KG1 (cell line): ENCODE data around the gene GRIN2C.
"Not testable (repeated sequence)": the region's sequence is repeated elsewhere in the genome, so short reads cannot be mapped to it uniquely, and the experiment has no call there.

Experiments
- DNase-seq: peaks from one replicate; lab custom pipeline; 2025; lab: John Stamatoyannopoulos, UW

GRIN2C gene

DNA sequence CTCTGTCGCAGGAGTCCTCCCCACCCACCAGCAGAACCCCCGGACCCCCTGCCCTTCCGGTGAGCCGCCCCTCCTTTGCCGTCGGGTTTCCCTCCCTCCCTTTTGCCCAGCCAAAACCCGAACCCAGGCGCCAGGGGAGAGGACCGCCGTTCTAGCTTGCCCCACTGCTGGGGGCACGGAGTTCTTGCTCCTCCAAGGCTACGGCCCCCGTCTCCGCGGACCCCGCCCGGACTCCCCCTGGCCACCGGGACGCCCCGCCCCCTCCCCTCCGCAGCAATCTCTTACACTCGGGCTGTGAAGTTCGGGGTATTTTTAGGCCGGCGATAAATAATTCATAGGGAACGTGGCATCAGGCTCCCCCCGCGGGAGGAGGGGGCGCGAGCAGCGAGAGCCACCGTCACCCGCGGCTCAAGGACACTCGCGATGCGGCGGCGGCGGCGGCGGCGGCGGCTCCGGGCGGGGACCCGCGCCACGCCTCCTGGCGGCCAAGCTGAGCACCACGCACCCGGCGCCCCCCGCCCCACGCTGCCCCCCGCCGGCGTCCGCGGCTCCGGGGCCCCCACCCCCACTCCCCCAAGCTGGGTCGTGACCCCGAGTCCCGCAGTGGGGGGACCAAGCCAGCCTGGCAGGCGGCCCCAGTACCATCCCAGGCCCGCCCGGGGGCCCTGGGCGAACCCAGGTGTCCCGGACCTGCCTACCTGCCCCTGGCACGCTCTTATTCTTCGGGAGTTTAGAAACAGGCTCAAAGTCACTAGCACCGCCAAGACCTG is at the start of gene GRIN2C:
Gene GRIN2C (minus strand): TSS at position 427 of the 770 bp plus-strand sequence. CDS start 4,793 bp downstream, outside the sequence.
- no peak for DNase-seq

DNA sequence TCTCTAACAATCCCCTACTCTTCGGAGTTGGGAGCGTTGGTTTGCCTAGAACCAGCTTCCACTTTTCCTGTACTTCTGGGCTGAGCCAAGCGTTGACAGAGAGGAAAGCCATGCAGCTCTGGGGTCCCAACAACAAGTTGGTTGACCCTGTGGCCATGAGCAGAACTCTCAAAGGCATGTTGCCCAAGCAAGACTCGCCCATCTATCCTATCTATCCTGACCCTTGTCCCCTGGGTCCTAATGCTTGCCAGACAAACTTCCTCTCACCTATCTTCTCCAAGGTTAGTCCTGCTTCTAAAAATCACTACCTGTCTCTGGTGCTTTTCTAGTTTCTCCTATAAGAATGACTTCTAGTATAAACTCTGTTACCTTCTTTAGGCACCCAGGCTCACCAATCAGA is 49.4 kb upstream of the GRIN2C start:
- not testable (repeated sequence) for DNase-seq

DNA sequence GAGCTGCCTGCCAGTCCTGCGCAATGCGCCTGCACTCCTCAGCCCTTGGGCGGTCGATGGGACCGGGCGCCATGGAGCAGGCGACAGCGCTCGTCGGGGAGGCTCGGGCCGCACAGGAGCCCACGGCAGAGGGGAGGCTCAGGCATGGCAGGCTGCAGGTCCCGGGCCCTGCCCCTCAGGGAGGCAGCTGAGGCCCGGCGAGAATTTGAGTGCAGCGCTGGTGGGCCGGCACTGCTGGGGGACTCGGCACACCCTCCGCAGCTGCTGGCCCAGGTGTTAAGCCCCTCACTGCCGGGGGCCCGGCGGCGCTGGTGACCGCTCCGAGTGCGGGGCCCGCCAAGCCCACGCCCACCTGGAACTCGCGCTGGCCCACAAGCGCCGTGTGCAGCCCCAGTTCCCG is 47.3 kb upstream of the GRIN2C start:
- DNase-seq: no peak

DNA sequence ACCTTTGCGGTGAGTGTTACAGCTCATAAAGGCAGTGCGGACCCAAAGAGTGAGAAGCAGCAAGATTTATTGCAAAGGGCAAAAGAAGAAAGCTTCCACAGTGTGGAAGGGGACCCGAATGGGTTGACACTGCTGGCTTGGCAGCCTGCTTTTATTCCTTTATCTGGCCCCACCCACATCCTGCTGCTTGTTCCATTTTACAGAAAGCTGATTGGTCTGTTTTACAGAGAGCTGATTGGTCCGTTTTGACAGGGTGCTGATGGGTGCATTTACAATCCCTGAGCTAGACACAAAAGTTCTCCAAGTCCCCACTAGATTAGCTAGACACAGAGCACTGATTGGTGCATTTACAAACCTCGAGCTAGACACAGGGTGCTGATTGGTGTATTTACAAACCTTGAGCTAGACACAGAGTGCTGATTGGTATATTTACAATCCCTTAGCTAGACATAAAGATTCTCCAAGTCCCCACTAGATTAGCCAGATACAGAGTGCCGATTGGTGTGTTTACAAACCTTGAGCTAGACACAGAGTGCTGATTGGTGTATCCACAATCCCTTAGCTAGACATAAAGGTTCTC is 46.6 kb upstream of the GRIN2C start:
- DNase-seq: not testable (repeated sequence)

DNA sequence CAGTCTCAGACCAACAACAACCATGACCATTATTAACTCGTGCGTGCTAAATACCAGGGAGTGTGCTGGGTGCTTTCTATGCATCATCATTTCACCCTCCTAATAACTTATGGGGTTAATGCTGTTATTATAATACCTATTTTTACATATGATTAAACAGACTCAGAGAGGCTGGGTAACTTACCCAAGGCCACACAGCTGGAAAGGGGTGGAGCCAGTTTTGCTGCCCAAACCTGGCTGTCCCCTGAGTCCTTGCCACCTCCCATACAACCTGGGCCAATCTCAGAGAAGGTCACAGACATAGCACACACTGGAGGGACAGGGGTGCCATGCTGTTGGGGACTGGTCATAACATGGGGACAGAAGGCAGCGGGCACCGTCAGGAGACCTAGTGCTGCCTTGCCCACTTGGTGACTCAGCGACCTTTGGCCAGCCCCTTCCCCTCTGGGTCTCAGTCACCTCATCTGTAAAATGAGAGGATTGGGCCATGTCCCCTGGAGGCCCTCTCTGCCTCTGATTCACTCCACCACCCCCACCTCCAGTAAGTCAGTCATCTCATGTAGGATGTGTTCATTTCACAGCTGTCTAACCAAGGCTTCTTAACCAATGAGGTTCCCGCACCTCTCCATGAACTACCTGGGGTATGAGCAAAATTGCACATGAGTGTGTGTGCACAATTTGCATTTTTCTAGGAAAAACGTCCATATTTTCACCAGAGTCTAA is 45.2 kb upstream of the GRIN2C start:
- DNase-seq: no peak

DNA sequence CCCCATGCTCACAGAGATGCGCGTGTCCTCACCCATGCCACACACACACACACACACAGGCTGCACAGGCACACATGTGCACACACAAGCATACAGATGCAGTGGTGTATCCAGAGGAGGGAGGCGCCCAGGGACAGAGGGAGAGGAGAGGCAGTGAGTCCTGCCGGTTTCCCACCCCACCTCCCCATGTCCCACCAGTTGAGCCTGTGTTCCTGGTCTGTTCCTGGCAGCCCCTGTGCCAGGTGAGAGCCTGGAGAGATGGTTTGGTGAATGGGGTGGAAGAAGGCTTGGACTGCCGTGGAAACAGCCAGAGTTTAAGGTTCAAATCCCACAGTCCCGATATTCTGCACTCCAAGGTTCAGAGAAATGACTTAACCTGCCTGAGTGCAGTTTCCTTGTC is 44.0 kb upstream of the GRIN2C start:
- no peak for DNase-seq

DNA sequence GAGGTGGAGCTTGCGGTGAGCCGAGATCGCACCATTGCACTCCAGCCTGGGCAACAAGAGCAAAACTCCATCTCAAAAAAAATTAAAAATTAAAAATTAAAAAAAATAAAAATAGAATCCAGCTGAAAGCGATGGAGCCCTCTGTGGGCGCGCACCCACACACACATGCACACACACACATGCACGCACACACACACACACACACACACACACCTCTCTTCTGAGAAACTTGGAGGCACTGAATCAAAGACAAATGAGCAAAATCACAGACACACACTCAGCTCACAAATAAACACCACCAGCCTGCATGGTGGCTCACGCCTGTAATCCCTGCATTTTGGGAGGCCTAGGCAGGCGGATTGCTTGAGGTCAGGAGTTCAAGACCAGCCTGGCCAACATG is 43.3 kb upstream of the GRIN2C start:
- no peak for DNase-seq

DNA sequence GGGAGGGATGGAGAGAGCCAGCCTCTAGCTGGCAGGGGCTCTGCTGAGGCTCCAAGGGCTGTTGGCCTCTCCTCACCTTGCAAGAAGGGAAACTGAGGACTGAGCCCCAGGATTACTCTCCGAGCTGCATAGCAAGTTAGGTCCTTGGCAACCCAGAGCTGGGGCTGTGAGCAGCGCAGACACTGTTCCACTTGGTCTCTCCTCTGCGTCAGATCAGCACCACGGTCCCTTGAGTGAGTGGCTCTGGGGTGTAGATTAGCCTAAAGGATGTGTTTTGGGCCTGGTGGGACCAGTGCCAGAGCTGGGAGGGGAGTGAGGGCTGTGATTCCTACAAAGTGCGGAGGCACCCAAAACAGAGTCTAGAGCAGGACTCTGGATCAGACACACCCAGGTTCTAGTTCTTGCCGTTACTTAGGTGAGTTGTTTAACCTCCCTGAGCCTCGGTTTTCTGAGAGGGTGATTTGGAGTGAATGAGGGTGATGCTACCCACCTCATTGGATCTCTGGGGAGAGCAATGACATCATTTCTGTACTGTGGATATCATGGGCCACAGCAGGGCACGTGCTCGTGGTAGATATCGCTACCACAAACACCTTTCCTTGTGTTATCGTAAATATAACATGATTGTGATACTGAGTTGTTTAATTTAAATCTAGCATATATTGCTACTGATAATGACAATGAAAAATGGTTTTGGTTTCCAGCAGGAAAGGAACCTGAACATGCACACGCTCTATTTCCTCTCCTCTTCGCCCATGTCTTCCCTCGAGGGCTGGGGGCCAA is 41.9 kb upstream of the GRIN2C start:
- DNase-seq: no peak

DNA sequence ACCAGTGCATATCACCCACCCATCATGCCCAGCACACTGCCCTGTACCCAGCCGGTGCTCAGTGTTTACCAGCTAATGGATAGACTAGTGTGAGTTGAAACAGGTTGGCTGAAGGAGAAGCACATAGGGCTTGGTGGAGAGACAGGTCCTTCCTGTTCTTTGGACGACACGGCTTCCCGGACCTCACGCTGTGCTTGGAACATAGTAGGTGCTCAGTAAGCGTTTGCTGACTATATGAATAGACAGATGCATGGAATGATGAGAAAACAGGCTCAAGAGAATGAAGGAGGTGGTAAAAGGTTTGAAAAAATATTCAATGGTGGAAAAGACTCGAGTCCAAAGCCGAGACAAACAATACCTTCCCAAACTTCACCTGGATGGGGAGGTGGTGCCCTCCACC is 40.5 kb upstream of the GRIN2C start:
- no peak for DNase-seq

DNA sequence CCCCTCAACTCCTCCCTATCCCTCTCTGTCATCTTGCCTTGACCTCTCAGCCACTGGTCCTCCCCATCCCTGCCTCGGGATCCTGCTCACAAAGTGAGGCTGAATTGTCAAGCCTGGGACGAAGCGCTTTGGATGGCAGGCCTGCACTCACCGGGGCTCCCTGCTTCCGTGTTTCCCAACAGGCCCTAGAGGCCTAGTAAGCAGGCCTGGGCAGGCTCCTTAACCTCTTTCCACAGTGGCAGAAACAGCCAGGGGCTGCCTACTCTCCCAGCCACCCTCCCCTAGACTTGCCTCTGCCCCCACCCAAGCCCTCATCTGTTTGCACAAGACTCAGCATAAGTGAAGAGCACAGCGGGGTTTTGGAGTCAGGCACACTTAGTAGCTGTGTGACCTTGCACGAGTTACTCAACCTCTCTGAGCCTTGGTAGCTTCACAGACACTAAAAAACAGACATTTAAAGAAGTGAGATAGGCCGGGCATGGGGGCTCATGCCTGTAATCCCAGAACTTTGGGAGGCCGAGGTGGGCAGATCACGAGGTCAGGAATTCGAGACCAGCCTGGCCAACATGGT is 38.8 kb upstream of the GRIN2C start:
- DNase-seq: no peak

DNA sequence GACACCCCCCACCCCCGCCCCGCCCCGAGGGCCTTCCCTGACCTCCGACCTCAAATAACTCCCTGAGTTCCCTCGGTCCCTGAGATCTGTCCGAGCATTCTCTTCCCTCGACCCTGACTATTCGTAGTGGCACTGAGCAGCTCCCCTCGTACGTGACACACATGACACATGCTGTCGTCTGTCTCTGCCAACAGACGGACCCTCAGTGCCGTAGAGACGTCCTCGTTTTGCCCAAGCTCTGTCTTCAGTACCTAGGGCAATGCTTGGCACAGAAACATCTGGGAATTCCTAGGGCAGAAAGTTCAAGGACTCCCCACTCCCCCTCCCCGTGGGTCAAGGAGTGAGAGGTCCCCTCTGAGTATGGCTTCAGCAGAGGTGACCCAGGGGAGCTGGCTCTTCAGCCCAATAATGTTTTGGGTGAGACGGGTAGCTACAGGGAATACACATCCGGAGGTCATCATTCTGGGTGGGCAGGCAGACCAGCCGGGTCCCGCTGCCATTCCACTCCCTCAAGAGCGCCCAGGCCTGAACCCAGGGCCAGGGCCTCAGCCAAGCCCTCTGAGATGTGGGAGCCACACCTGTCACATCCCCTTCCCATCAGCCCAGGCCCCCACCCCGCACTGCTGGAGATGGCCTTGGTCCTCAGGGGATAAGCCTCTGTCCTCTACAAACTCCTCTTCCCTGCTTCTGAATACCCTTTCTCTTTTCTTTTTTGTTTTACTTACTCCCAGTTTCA is 34.4 kb upstream of the GRIN2C start:
- no peak for DNase-seq

DNA sequence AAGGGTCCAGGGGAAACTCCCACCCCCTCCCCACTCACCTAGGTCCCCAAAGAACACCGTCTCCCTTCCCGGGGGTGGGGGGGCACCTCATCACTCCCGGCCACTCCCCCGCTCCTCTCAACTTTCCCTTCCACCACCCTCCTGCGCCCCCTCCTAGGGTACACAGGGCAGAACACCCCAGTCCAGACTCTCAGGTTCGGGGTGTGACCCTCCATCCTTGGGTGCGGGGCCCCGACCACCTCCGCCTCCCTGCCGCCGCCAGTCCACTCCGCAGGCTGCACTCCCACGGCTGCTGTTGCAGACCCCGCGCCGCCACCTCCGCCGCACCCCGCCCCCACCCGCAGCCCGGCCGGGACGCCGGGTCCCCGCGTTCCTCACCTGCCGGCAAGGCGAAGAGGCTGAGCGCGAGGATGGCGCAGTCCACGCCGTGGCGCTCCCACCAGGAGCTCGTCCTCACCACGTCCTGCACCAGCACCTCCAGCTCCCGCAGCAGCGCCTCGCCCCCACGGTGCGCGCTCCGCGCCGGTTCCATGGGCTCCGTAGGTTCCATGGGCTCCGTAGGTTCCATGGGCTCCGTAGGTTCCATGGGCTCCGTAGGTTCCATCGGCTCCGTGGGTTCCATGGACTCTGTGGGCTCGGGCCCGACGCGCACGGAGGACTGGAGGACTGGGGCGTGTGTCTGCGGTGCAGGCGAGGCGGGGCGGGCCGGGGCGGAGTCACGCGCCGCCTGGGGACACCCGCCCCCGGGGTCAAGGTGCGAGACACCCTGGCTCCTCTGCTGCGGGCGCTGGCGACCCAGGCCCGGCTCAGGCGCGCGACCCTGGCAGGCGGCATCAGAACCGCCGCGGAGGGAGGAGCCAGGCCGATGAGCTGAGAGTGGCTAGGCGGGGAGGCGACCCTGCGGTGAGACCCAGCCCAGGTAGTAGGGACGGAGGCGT is 33.6 kb upstream of the GRIN2C start, which contains the start of gene FADS6:
Gene FADS6 (minus strand): TSS at position 660 of the 938 bp plus-strand sequence. CDS start 38 bp downstream, at position 622.
- DNase-seq: no peak

DNA sequence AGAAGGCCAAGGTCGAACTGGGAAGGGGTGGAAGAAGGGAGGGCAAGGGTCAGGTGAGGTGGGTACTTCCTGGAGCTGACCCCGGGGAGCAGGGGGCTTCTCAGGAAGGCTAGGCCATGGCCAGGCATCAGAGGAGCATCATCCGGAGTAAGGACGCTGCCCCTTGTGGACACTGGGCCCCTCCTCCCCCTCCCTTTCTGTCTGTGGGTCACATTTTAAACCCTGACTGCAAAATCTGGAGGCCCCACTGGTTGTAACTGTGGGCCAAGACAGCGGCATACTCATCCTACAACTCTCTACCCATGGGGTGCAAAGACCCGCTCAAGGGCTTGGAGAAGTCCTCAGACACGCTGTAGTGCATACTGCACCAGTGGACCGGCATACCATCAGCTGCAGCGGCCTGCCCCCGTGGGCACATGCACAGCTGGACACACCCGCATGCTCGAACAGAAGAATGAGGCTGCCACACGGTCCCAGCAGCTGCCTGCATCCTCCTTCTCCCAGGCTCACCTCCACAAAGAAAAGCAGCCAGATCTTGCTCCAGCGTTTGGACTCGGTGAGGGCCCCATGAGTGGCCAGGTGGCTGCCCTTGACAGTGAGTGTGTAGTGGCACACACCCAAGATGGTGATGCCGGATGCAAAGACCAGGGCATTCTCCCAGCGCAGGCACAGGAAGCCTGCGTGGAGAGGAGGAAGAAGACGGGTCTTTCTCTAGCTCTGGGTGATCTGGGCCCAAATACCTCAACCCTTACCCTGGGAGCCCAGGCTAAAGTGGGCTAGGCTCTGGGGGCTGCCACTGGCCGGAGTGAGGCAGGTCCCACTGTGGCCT is 32.5 kb upstream of the GRIN2C start:
- no peak for DNase-seq

DNA sequence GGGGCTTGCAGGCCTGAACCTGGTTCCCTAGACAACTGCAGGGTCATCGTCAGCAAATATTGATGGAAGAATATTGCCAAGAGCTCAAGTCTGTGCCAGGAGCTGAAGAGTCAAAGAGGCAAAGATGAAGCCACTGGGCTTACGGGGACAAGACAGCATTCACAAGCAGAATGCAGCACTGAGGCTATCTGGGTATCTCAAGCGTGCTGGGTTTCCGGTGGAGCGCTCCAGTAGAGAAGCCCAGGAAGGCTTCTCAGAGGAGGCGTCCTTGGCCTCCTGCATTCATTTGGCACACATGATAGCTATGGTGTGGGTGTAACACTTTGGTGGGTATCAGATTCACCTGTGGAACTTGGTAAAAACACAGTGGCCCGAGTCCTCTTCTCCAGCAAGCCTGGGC is 30.9 kb upstream of the GRIN2C start:
- DNase-seq: no peak

DNA sequence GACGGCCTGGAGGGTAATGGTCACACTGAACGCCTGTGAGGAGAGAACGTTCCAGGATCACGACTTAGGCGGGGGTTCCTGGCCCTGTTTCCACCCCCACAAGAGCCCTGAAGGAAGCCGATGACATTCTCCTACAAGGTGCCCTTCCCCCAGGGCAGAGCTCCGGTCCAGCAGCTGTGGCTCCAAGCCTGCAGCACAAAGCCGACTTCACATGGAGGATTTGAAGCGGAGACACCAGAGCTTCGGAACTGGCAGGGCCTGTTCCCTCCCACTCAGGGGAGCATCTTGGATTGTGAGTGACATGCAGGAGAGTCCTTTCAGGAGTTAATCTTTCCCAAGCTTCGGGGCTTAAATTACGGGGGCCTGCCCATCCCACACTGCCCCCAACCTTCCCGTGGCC is 28.8 kb upstream of the GRIN2C start:
- no peak for DNase-seq

DNA sequence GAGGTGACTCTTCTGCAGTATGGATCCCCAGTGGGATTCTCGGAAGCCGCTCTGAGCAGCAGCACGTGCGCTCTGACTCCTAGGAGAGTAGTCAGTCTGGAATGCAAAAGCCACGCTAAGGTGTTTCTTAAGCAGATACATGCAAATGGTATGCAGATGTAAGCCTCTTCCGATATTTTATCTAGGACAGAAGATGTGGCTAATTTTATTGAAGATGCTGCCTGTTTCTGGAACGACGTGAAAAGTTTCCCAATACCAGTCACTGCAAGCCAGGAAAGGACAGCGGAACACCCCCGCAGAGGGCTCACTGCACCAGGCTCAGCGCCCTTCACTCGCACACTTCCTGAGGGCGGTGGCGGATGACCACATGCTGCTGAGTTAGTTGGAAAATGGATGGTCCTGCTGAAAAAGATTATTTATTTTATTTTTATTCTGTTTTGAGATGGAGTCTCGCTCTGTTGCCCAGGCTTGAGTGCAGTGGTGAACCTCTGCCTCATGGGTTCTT is 23.6 kb upstream of the GRIN2C start:
- DNase-seq: no peak

DNA sequence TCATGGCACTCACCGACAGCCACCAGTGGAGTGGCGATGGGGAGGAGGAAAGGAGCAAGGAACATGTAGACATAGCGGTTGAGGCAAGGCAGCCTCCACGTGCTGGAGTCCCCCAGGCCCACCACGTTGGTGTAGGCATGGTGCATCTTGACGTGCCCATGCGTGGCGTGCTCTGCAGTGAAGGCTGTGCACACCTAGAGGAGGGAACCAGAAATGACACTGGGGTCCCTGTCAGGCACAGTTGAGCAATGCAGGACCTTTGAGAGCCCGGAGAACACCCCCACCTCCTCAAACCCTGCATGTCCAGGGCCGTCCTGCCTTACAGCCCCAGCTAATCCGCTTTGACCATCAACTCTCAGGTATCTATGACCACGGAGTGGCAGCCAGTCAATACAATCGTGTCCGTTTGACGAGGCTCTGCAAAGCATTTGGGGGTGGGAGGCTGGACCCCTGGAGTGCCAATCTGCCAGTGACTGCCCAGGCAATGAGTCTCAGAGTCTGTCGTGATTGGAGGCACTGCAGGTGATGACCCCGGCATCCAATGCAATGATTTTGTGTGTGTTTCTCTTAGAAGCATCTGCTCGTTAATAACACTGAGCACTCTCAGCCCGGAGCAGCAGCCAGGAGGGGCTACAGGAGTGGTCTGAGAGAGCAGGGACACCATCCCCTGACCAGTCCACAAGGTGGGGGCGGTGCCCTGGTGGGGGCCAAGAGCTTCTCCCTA is 23.0 kb upstream of the GRIN2C start:
- DNase-seq: no peak

DNA sequence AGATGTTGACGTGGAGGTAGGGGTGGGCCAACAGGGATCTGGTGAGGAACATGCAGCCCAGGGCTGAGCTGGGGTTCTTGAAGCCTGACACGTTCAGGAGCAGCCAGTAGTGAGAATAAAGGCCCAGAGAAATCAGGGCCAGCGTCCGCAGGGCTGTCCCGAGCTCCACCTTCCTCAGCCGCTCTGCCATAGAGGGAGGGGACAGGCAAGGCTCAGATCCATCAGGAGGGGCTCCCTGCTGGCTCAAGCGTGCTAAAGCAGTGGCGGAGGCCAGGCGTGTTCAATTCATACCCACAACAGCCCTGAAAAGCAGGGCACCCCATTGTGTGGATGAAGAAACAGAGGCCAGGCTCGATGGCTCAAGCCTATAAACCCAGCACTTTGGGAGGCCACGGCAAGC is 21.4 kb upstream of the GRIN2C start:
- no peak for DNase-seq
